HG02885 (cell line): Measurements from ENCODE around the gene CBFA2T3.

ENCODE experiments used
- ATAC-seq: cut with Tn5 transposase; IDR thresholded peaks from one replicate; pipeline ENCODE4 v1.9.1; 2021; ENCODE audit warnings: mild to moderate bottlenecking; ENCODE audit not compliant: unreplicated experiment, poor library complexity

CBFA2T3 gene

DNA sequence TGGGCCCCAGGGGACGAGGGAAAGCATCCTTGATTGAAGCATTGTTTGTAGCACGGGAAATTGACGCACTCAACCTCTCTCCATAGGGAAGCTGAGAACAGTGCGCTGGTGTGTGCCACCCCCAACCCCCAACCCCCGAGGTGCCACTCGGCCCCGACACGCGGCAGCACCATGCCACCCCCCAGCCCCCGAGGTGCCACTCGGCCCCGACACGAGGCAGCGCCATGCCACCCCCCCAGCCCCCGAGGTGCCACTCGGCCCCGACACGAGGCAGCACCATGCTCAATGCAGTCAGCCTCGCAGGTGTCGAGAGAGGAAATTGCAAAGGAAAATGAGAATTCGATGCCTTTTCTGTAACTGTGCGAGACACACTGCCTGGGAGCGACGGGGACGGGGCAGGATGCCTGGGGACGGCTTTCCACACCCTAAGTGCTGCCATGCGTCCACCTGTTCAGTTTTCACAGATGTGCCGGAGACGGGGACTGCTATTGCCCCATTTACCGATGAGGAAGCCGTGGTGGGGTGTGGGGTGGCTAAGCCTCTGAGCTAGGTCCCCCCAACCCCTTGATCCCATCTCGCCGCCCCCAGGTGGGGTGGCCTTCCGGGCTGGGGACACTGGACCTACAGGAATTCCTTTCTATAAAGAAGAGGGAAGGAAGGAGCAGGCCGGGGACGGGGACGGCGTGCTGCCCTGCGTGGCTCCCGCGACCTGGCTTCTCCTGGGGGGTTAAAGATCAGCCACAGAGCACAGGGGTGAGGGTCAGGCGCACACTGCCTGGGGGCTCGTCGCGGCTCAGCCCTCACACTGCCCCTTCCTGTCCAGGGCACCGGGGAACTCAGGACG lies 9.8 kb downstream of the CBFA2T3 start:
- no peak for ATAC-seq

DNA sequence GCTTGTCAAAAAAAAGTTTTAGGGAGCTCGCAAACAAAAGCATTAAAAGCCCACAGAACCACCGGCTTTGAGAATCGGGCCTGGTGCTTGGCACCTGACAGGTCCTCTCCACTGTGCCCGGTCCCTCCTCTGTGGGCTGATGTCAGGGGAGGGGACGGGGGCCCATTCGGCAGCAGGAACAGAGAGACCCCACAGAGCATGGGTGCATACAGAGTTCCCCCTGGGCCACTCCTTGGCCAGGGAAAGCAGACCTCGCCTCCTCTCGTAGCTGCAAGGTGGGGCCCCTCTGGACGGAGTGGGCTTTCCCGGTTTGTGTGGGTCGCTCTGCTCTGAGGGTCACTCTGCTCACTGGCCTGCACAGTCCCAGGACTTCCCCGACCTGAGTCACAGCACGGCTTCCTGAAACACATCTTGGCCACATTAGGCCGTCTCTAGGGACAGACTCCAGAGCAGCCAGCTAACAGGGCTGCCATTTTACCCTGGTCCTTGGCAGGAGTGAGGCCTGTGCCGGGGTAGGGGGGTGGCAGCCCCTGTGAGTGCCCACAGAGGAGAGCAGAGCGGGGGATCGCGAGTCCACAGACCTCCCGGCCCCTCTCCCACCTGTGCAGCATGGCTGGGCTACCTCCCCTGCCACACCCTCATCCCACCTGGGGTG lies 11.1 kb downstream of the CBFA2T3 start:
- no peak for ATAC-seq

DNA sequence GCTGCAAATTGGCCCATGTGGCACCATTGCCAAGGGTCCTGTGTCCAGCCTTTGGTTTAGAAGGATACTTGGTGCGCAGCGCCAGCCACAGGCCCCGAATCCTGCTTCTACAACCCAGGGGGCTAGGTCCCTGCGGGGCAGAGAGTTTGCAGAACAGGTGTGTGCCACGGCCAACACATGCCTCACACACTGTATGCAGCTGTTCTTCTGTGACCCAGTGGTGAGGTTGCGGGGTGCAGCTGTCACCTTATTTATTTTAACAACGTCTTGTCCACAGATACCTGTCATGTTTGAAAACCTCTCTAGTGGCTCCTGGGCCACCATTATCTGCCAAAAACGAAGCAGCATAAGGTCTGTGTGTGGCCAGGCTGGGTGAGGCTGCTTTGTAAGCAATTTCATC lies 11.6 kb downstream of the CBFA2T3 start:
- no peak for ATAC-seq

DNA sequence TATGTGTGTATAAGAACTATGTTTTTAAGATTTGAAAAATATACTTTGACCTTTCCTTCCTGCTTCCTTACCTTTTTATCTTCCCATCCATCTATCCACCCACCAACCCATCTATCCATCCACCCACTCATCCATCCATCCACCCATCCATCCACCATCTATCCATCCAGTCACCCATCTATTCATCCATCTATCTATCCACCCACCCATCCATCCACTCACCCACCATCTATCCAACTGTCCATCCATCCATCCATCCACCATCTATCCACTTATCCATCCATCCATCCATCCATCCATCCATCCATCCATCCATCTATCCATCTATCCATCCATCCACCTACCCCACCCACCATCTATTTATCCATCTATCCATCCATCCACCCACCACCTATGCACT lies 12.4 kb downstream of the CBFA2T3 start:
- ATAC-seq: no peak

DNA sequence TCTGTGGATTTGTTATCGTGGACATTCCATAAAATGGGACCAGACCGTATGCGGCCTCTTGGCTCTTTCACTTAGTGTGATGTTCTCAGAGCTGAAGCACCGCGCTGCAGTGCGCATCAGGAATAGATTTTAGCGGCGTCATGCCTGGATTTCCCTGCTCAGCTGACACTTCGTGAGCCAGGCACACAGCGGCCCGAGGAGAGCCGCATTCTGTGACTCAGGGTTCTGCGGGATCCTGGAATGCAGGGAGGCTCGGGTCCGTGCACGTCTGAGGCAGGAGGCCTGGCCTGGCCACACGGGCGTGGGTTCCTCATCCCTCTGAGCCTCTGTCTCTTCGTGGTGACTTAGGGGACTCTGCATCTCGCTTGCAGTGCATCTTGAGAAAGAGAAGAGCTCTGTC lies 13.4 kb downstream of the CBFA2T3 start:
- no peak for ATAC-seq

DNA sequence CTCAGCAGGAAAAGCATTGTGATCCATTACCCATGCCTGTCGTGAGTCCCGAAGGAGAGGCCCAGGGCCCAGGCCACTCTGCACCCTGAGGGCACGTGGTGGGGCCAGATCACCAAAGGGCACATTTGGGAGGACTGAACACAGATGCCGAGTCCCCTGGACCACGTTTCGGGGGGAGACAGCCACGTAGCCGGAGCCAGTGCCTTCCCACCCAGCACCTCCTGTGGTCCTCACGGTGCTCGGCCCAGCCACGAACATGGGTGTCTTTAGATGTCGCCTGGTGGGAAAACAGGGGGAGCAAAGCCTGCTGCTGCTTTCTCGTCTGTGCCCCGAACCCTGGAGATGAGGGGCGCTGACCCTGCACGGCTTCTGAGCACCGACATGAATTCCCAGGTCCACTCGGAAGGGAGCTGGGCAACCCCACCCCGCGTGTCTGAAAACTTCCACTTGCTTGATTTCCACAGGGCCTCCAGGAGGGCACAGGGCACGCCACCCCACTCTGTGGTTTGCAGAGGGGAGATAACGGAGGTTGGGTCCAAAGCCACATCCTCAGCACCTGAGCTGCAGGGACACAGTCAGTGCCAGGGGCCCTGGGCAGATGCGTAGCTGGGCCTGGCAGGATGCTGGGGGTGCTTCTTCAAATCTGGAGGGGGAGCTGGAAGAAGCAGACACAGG lies 14.4 kb downstream of the CBFA2T3 start:
- no peak for ATAC-seq

DNA sequence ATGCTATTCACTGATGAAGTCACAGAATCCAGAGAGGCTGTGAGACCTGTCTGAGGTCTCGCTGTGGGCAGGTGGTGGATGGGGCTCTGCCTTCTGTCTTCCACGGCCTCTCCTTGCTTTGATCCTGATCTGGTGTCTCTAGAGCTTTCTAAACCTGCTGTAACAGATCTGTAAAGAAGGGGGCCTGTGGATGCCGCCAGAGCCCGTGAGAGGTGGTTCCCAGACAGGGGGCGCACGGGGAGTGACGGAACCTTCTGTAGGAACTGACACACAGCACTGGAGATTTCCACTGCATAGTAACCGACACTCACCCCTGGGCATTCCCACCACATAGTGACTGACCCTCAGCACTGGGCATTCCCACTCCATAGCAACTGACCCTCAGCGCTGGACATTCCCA lies 16.0 kb downstream of the CBFA2T3 start:
- ATAC-seq: no peak

DNA sequence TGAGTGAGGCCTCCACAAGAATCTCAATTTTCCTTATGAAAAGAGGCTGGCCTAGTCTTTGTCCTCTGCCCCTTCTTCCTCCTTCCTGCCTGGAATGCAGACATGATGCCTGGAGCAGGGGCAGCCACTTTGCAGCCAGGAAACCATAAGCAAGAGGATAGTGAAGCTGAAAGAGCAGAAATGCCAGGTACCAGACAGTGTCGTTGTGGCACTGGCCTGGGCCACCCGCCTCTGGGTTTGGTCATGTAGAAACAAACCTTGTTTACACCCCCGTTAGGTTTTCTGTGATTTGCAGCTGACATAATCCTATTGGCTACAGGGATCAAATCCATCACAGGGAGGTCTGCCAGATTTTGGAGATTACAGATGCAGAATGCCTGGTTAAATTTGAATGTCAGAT lies 16.5 kb downstream of the CBFA2T3 start:
- ATAC-seq: no peak

DNA sequence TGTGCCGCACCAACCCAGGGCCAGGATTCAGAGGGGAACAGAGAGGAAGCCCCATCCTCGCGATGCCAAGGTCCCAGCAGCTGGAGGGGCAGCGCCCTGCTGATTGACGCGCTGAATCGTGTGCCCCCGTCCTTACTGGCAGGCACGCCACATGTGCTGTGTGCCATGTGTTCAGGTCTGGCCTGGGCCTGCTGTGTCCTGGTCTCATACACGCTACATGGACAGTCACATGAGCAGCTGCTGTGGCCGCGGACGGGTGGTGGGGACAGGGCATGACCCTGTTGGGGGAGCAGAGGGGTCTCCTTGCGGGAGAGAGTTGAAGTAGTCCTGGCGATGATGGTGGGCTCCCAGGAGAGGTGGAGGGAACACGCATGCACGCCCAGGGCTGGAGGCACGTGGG lies 18.0 kb downstream of the CBFA2T3 start:
- ATAC-seq: no peak

DNA sequence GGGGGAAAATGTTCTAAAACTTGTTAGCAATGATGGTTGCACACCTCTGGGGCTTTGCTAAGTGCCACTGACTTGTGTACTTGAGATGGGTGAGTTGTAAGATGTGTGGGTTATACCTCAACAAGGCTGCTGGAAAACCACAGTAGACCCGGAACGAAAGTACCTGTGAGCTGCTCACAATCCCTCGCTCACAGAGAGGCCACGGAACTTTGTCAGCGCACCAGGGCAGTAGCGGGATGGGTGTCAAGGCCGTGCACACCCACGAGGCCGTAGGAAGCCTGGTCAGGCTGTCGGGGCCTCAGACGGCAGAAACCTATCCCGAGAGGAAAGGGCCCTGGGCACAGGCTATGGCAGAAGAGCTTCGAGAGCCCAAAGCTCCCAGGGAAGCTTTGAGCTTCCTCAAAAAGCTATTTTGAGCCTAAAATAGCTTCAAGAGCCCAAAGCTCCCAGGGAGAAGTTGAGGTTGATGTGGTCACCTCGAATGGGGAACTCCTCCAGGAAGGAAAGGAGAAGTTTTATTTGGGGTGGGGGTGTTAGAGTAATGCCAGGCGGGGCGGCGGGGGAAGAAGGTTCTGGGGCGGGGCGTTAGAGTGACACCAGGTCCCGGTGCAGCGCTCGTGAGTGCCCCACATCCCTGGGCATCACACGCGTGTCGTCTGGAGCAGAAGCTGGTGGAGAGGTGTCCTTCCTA lies 19.0 kb downstream of the CBFA2T3 start:
- ATAC-seq: no peak

DNA sequence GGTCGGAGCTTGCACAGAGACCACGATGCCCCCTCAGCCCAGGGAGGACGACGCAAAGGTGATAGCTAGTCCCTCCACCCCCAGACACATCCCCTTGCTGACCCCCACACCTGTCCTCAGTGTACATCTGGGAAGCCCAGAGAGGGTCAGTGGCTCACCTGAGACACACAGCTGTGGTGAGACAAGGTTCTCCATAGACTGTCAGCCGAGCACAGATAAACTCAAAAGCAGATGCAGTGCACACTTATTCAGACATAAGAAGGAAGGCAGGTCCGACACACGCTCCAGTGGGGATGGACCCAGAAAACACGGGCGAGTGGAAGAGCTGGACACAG lies 19.6 kb downstream of the CBFA2T3 start:
- no peak for ATAC-seq

DNA sequence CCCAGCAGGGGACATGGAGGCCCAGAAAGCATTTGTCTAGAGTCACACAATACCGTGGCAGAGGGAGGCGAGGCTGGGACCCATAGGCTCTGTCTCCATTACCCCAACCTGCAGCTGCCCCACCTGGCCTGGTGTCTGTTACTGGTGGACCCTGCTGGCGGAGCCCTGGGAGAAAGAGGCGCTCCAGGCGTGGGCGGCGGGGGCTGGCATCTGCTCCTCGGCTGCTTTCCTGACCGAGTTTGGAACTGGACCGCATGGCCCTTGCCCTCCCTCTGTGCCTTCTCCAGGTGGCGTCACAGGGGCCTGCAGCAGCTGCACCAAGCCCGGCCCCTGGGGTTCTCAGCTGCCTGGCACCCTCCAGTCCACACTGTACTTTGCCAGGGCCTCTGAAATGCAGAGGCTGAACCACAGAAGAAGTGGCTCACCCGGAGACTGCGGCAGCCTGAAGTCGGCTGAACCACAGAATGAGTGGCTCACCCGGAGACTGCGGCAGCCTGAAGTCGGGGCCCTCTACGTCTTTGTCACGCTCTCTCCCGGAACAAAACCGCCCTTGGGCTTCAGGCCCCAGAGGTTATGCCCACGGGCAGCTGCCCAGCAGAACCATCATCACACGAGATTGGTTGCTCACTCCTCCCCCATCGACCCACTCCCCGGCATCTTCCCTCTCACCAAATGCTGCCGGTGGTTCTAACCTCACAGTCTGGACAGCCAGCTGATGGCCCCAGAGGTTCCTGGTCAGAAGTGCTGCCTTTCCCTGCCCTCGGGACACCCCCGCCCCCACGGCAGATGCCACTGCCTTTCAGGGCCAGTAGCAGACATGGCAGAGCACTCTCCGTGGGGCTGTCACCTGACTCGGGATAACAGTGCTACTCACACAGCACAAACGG lies 20.2 kb downstream of the CBFA2T3 start:
- no peak for ATAC-seq

DNA sequence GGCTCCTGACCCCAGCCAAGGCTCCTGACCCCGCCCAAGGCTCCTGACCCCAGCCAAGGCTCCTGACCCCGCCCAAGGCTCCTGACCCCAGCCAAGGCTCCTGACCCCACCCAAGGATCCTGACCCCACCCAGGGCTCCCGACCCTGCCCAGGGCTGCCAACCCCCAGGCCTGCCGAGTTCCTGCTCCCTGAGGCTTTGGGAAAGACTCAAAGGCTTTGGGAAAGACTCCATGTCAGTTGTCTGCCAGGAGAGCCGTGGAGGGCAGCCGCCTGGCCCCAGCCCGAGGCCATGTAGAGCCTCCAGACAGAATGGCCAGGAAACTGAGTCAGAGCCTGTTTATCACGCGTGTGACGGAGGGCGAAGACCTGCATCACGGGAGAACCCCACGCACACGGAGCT lies 21.1 kb downstream of the CBFA2T3 start:
- ATAC-seq: no peak

DNA sequence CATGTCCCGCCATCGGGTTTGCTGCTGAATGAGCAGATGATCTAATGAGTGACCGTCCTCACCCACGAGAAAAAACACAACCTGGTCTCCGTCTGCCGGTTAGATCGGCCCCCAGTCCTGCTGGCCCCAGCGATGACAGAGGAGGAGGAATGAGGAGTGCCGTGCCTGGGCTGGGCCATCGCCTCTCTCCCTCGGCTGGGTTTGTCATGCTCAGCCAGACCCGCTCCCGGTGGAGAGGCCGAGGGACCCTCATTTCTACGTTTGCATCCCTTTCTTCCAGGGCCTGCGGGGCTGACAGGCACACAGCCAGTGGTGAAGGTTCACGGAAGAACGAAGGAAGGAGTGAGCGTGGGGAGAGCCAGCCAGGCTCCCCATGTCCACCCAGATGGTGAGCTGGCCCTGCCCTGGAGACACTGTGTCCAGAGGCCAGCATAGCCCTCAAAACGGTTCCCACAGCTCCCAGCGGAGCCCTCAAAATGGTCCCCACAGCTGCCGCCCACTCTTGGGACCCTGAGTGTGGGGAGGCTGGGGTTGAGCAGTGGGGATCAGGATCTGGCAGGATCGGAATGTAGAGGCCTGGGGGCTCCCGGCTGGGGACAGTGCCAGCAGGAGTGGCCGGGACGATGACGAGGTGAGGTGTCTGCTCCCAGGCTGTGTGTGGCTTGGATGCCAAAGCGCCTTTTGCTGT lies 23.9 kb downstream of the CBFA2T3 start:
- ATAC-seq: no peak

DNA sequence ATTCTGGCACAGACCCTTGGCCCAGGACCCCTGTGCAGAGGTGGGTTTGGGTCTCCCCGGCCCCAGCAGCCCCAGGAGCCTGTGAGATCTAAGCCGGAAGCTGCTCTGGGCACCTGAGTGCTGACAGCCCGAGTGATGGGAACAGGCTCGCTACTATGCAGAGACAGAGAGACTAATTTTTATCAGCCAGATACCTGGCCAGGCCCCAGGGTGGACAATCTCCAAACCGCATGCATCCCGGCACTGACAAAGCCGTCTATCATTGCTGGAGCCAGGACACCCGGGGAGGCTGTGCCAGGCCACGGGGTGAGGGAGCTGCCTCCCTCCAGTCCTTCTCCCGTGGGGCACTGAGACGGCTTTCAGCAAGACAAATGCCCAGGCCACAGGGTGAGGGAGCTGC lies 25.0 kb downstream of the CBFA2T3 start:
- no peak for ATAC-seq

DNA sequence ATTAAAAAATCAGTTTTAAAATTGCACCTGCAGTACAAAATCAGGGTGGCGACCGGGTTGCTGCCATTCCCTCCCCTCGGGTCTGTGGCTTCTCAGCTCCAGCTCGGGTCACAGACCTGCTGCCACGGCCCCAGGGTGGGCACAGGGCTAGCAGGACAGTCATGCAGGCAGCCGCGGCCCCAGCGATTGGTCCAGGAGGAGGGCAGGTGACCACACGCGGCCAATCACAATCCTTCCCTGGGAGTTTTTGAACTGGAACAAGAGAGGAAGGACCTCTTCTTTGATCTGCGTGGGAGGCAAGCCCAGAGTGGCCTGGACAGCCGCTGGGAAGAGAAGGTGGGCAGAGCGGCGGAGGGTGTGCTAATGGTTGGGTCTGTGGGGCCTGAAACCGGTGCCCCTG lies 25.5 kb downstream of the CBFA2T3 start:
- no peak for ATAC-seq

DNA sequence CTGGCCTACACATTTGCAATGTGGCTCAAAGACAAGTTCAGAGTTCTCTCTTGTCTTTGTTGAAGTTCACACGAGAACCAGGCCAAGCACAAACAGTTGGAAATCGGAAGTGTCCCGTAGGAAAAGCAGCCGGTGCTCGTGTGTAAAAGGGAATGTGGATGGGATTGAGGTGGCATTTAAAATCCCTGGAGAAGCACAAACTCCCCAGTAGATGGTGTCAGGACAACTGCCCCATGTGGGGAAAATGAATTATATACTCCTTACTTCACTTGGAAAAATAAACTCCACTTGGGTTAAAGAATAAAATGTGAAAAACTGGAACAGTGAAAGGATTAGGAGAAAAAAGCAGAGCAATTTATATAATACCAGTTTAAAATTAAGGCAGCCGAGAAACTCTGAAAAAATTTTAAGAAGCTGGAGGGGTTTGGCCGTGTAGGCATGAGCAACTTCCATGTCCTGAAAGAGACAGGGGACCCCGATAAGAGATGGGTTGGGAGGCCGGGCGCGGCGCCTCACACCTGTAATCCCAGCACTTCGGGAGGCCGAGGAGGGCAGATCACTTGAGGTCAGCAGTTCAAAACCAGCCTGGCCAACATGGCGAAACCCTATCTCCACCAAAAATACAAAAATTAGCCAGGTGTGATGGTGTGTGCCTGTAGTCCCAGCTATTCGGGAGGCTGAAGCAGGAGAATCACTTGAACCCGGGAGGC lies 28.1 kb downstream of the CBFA2T3 start:
- ATAC-seq: no peak

DNA sequence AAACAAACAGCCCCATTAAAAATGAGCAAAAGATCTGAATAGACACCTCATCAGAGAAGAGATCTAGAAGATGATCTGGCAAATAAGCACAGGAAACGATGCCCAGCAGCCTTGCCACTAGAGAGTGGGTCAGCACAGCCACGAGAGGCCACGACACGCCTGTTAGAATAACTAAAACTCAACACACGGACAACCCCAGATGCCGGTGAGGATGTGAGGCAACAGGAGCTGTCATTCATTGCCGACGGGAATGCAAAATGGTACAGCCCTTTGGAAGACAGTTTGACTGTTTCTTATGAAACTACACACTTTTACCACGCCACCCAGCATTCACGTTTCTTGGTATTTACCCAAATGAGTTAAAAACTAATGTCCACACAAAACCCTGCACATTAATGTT lies 31.5 kb downstream of the CBFA2T3 start:
- no peak for ATAC-seq

DNA sequence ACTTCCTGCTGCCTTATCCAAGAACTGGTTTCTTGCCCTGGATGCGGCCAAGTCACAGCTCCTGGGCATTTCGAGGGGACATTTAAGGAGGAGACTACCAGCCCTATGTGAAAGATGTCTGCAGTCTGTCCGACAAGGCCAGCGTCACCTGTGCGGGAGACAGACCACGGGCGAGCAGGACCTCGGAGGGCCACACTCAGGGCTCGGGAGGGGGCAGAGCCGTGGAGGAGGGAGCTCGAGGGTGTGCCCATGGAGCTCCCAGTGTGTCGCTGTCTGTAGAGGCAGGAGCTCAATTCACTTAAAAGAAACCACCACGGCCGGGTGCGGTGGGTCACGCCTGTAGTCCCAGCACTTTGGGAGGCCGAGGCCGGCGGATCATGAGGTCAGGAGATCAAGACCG lies 33.3 kb downstream of the CBFA2T3 start:
- no peak for ATAC-seq
